ENCODE measurements around the gene MYO7B. TPM values are rescaled to one million over a fixed set of nuclear protein-coding genes. Genes with fewer than 3 reads are reported as not detected.

The MYO7B gene
- total RNA-seq, 4 donors from 2014 or later = 0.27 to 0.77 (median 0.54) TPM; not detected in 1

GRCh38 chr2:127586136-127586535 lies 50.7 kb downstream of the MYO7B start:
- WGBS, 2 donors (ENCODE audit: low coverage in 1 of 2) = 85 to 87% methylated on average over 4 to 6 of the region's 6 CpGs
- H3K27ac ChIP-seq = no peak overlapping the region
- H3K4me3 ChIP-seq = no peak overlapping the region
- no peaks in the 10 kb centered on the region for H3K9me3 ChIP-seq
- no peak for ATAC-seq
- H3K36me3 ChIP-seq = no peaks in the 10 kb centered on the region
- H3K4me1 ChIP-seq = no peaks in the 10 kb centered on the region
- TF ChIP-seq POLR2A (IDR thresholded peaks at IDR 0.05) = no peak
- TF ChIP-seq EP300 (IDR thresholded peaks at IDR 0.05) = no peak
- TF ChIP-seq CTCF (IDR thresholded peaks at IDR 0.05) = no peak
- TF ChIP-seq POLR2AphosphoS5 (IDR thresholded peaks at IDR 0.05) = no peak
- no peaks in the 10 kb centered on the region for H3K27me3 ChIP-seq

- ATAC-seq = no peak
- TF ChIP-seq CTCF (IDR thresholded peaks at IDR 0.05) (no peak), POLR2A (IDR thresholded peaks at IDR 0.05) (no peak), POLR2AphosphoS5 (IDR thresholded peaks at IDR 0.05) (no peak), EP300 (IDR thresholded peaks at IDR 0.05) (no peak)
- whole genome bisulfite sequencing, 2 donors (ENCODE audit: low coverage in 1 of 2) = 100% methylated on average over 1 of the region's 4 CpGs; no CpG with 5 or more reads in 1 of the 2 donors
Measured at GRCh38 chr2:127586746-127587295, 51.3 kb downstream of the MYO7B start.

GRCh38 chr2:127588241-127588640 lies 52.8 kb downstream of the MYO7B start:
- Histone ChIP-seq H3K27me3 (no peaks in the 10 kb centered on the region), H3K36me3 (no peaks in the 10 kb centered on the region), H3K4me1 (no peaks in the 10 kb centered on the region), H3K27ac (no peak overlapping the region), H3K9me3 (no peaks in the 10 kb centered on the region), H3K4me3 (no peak overlapping the region)
- WGBS, 2 donors (ENCODE audit: low coverage in 1 of 2) = 94% methylated on average over 3 of the region's 5 CpGs; no CpG with 5 or more reads in 1 of the 2 donors
- ATAC-seq = no peak
- no peak for TF ChIP-seq POLR2AphosphoS5 (IDR thresholded peaks at IDR 0.05)
- no peak for TF ChIP-seq POLR2A (IDR thresholded peaks at IDR 0.05)
- TF ChIP-seq EP300 (IDR thresholded peaks at IDR 0.05) = no peak
- TF ChIP-seq CTCF (IDR thresholded peaks at IDR 0.05) = no peak

More at GRCh38 chr2:127586746-127587295, 51.3 kb downstream of the MYO7B start:
- no peaks in the 10 kb centered on the region for H3K4me1 ChIP-seq
- H3K4me3 ChIP-seq = no peak overlapping the region
- no peaks in the 10 kb centered on the region for H3K9me3 ChIP-seq
- H3K27ac ChIP-seq = no peak overlapping the region
- no peaks in the 10 kb centered on the region for H3K27me3 ChIP-seq
- no peaks in the 10 kb centered on the region for H3K36me3 ChIP-seq

- Histone ChIP-seq H3K36me3 (no peaks in the 10 kb centered on the region), H3K4me3 (no peak overlapping the region), H3K9me3 (no peaks in the 10 kb centered on the region), H3K27me3 (no peaks in the 10 kb centered on the region), H3K4me1 (no peaks in the 10 kb centered on the region), H3K27ac (no peak overlapping the region)
- TF ChIP-seq POLR2AphosphoS5 (IDR thresholded peaks at IDR 0.05) (no peak), POLR2A (IDR thresholded peaks at IDR 0.05) (no peak), EP300 (IDR thresholded peaks at IDR 0.05) (no peak), CTCF (IDR thresholded peaks at IDR 0.05) (no peak)
- ATAC-seq = no peak
- 92 to 100% methylated on average over 1 to 2 of the region's 3 CpGs for WGBS, 2 donors (ENCODE audit: low coverage in 1 of 2)
Measured at GRCh38 chr2:127589358-127589757, 53.9 kb downstream of the MYO7B start.

- H3K27me3 ChIP-seq = no peaks in the 10 kb centered on the region
- WGBS, 2 donors (ENCODE audit: low coverage in 1 of 2) = 58% methylated on average over 2 of the region's 5 CpGs; no CpG with 5 or more reads in 1 of the 2 donors
- no peak overlapping the region for H3K4me3 ChIP-seq
- ATAC-seq = no peak
- no peaks in the 10 kb centered on the region for H3K36me3 ChIP-seq
- H3K4me1 ChIP-seq = no peaks in the 10 kb centered on the region
- no peak overlapping the region for H3K27ac ChIP-seq
- TF ChIP-seq POLR2AphosphoS5 (IDR thresholded peaks at IDR 0.05) (no peak), POLR2A (IDR thresholded peaks at IDR 0.05) (no peak), EP300 (IDR thresholded peaks at IDR 0.05) (no peak), CTCF (IDR thresholded peaks at IDR 0.05) (no peak)
- no peaks in the 10 kb centered on the region for H3K9me3 ChIP-seq
Measured at GRCh38 chr2:127589841-127590240, 54.4 kb downstream of the MYO7B start.

Data from gastroesophageal sphincter (tissue), 4 donors.